CD4-positive, alpha-beta T cell treated with Interleukin-15 for 4 hours (primary cell): ENCODE results near the gene ITGB1BP2.
"Not testable (repeated sequence)": the region's sequence is repeated elsewhere in the genome, so short reads cannot be mapped to it uniquely, and the experiment has no call there.

Experiments used
- DNase-seq: peaks from one replicate; pipeline ENCODE4 v3.0.0-alpha.2; 2020; ENCODE audit warnings: low spot score

Gene ITGB1BP2

GRCh38 chrX:71302461-71303213 is 1.1 kb downstream of the ITGB1BP2 start:
- DNase-seq = no peak

GRCh38 chrX:71304561-71304960 is 3.0 kb downstream of the ITGB1BP2 start:
- no peak for DNase-seq

GRCh38 chrX:71315917-71316316 is 14.4 kb downstream of the ITGB1BP2 start:
- no peak for DNase-seq

GRCh38 chrX:71316959-71317358 is 15.4 kb downstream of the ITGB1BP2 start:
- not testable (repeated sequence) for DNase-seq

GRCh38 chrX:71320126-71320525 is 18.6 kb downstream of the ITGB1BP2 start:
- DNase-seq = no peak

- DNase-seq = no peak
Measured at GRCh38 chrX:71321731-71322130, 20.2 kb downstream of the ITGB1BP2 start.

GRCh38 chrX:71324452-71324851 is 22.9 kb downstream of the ITGB1BP2 start:
- not testable (repeated sequence) for DNase-seq

GRCh38 chrX:71326394-71326793 is 24.8 kb downstream of the ITGB1BP2 start:
- DNase-seq = no peak

GRCh38 chrX:71349151-71349665 is 47.7 kb downstream of the ITGB1BP2 start:
- not testable (repeated sequence) for DNase-seq

- not testable (repeated sequence) for DNase-seq
Measured at GRCh38 chrX:71349867-71350266, 48.3 kb downstream of the ITGB1BP2 start.

- not testable (repeated sequence) for DNase-seq
Measured at GRCh38 chrX:71352439-71352838, 50.9 kb downstream of the ITGB1BP2 start.
